ENCODE results near the gene KIF25. TPM values are rescaled to one million over a fixed set of nuclear protein-coding genes. Genes with fewer than 3 reads are reported as not detected.
A peak's percentile ranks its signal among the peaks of the same experiment; 100 is the strongest.

KIF25 gene
- total and polyA plus RNA-seq, 3 experiments from 2014 or later, result not detected

GRCh38 chr6:168050881-168051586 is 53.6 kb downstream of the KIF25 start:
- Histone ChIP-seq H3K27ac (ENCODE audit: low read depth, low read length) (no peak overlapping the region), H3K27me3 (ENCODE audit: insufficient read depth, low read length, poor library complexity, severe bottlenecking) (no peaks in the 10 kb centered on the region), H3K4me1 (ENCODE audit: insufficient read depth, low read length) (no peaks in the 10 kb centered on the region), H3K4me3 (ENCODE audit: low read length) (no peak overlapping the region), H3K9me3 (ENCODE audit: low read length) (no peaks in the 10 kb centered on the region), H3K36me3 (ENCODE audit: insufficient read depth, low read length) (no peaks in the 10 kb centered on the region)
- H3K4me3 Mint-ChIP-seq, result no peak overlapping the region
- H3K27ac Mint-ChIP-seq, result no peak overlapping the region
- ChIA-PET CTCF (no interaction called here), POLR2A (no interaction called here)
- no peaks in the 10 kb centered on the region for H3K36me3 Mint-ChIP-seq
- no peaks in the 10 kb centered on the region for H3K9me3 Mint-ChIP-seq
- no peaks in the 10 kb centered on the region for H3K4me1 Mint-ChIP-seq
- peak in 1 of 5 donors; percentile 39 for DNase-seq
- peaks cover 0 to 2% of the 10 kb centered on the region in 2 donors for H3K27me3 Mint-ChIP-seq

- no peak overlapping the region for H3K27ac ChIP-seq (ENCODE audit: low read depth, low read length)
- H3K27me3 ChIP-seq (ENCODE audit: insufficient read depth, low read length, poor library complexity, severe bottlenecking), result no peaks in the 10 kb centered on the region
- H3K4me3 Mint-ChIP-seq, result no peak overlapping the region
- no peaks in the 10 kb centered on the region for H3K4me1 ChIP-seq (ENCODE audit: insufficient read depth, low read length)
- H3K9me3 ChIP-seq (ENCODE audit: low read length), result no peaks in the 10 kb centered on the region
- no peaks in the 10 kb centered on the region for H3K4me1 Mint-ChIP-seq
- no peaks in the 10 kb centered on the region for H3K36me3 ChIP-seq (ENCODE audit: insufficient read depth, low read length)
- no peaks in the 10 kb centered on the region for H3K36me3 Mint-ChIP-seq
- POLR2A ChIA-PET, result no interaction called here
- H3K27ac Mint-ChIP-seq, result no peak overlapping the region
- no peaks in the 10 kb centered on the region for H3K9me3 Mint-ChIP-seq
- H3K4me3 ChIP-seq (ENCODE audit: low read length), result no peak overlapping the region
- CTCF ChIA-PET, result no interaction called here
- peaks cover 0 to 2% of the 10 kb centered on the region in 2 donors for H3K27me3 Mint-ChIP-seq
- no peak for DNase-seq
These were observed 54.2 kb downstream of the KIF25 start for GRCh38 chr6:168051648-168052047.

GRCh38 chr6:168052291-168052891 is 54.9 kb downstream of the KIF25 start:
- Mint-ChIP-seq H3K4me1 (no peaks in the 10 kb centered on the region), H3K4me3 (no peak overlapping the region), H3K36me3 (no peaks in the 10 kb centered on the region), H3K9me3 (no peaks in the 10 kb centered on the region), H3K27ac (no peak overlapping the region), H3K27me3 (peaks cover 0 to 2% of the 10 kb centered on the region in 2 donors)
- Histone ChIP-seq H3K36me3 (ENCODE audit: insufficient read depth, low read length) (no peaks in the 10 kb centered on the region), H3K27me3 (ENCODE audit: insufficient read depth, low read length, poor library complexity, severe bottlenecking) (no peaks in the 10 kb centered on the region), H3K4me3 (ENCODE audit: low read length) (no peak overlapping the region), H3K9me3 (ENCODE audit: low read length) (no peaks in the 10 kb centered on the region), H3K27ac (ENCODE audit: low read depth, low read length) (no peak overlapping the region), H3K4me1 (ENCODE audit: insufficient read depth, low read length) (no peaks in the 10 kb centered on the region)
- POLR2A ChIA-PET, result no interaction called here
- DNase-seq, result no peak
- CTCF ChIA-PET, result no interaction called here

GRCh38 chr6:168053086-168053956 is 55.9 kb downstream of the KIF25 start:
- H3K4me3 ChIP-seq (ENCODE audit: low read length), result no peak overlapping the region
- H3K4me1 Mint-ChIP-seq, result no peaks in the 10 kb centered on the region
- CTCF ChIA-PET, result no interaction called here
- no peaks in the 10 kb centered on the region for H3K4me1 ChIP-seq (ENCODE audit: insufficient read depth, low read length)
- POLR2A ChIA-PET, result no interaction called here
- H3K36me3 Mint-ChIP-seq, result no peaks in the 10 kb centered on the region
- H3K4me3 Mint-ChIP-seq, result no peak overlapping the region
- H3K36me3 ChIP-seq (ENCODE audit: insufficient read depth, low read length), result no peaks in the 10 kb centered on the region
- no peak overlapping the region for H3K27ac Mint-ChIP-seq
- no peaks in the 10 kb centered on the region for H3K27me3 ChIP-seq (ENCODE audit: insufficient read depth, low read length, poor library complexity, severe bottlenecking)
- H3K9me3 ChIP-seq (ENCODE audit: low read length), result no peaks in the 10 kb centered on the region
- H3K27me3 Mint-ChIP-seq, result peaks cover 0 to 2% of the 10 kb centered on the region in 2 donors
- H3K27ac ChIP-seq (ENCODE audit: low read depth, low read length), result no peak overlapping the region
- no peak for DNase-seq
- no peaks in the 10 kb centered on the region for H3K9me3 Mint-ChIP-seq

GRCh38 chr6:168053957-168054471 is 56.5 kb downstream of the KIF25 start:
- Mint-ChIP-seq H3K27me3 (no peaks in the 10 kb centered on the region), H3K4me1 (no peaks in the 10 kb centered on the region), H3K36me3 (no peaks in the 10 kb centered on the region), H3K27ac (no peak overlapping the region), H3K9me3 (no peaks in the 10 kb centered on the region), H3K4me3 (no peak overlapping the region)
- H3K4me3 ChIP-seq (ENCODE audit: low read length), result no peak overlapping the region
- H3K36me3 ChIP-seq (ENCODE audit: insufficient read depth, low read length), result no peaks in the 10 kb centered on the region
- no peaks in the 10 kb centered on the region for H3K9me3 ChIP-seq (ENCODE audit: low read length)
- POLR2A ChIA-PET, result no interaction called here
- CTCF ChIA-PET, result no interaction called here
- H3K4me1 ChIP-seq (ENCODE audit: insufficient read depth, low read length), result no peaks in the 10 kb centered on the region
- H3K27ac ChIP-seq (ENCODE audit: low read depth, low read length), result no peak overlapping the region
- DNase-seq, result no peak
- H3K27me3 ChIP-seq (ENCODE audit: insufficient read depth, low read length, poor library complexity, severe bottlenecking), result no peaks in the 10 kb centered on the region

GRCh38 chr6:168054765-168055560 is 57.5 kb downstream of the KIF25 start:
- no peak overlapping the region for H3K27ac Mint-ChIP-seq
- CTCF ChIA-PET, result no interaction called here
- H3K4me1 Mint-ChIP-seq, result no peaks in the 10 kb centered on the region
- H3K4me3 Mint-ChIP-seq, result no peak overlapping the region
- no peaks in the 10 kb centered on the region for H3K36me3 ChIP-seq (ENCODE audit: insufficient read depth, low read length)
- H3K4me3 ChIP-seq (ENCODE audit: low read length), result no peak overlapping the region
- no peaks in the 10 kb centered on the region for H3K9me3 Mint-ChIP-seq
- no peaks in the 10 kb centered on the region for H3K9me3 ChIP-seq (ENCODE audit: low read length)
- H3K27me3 ChIP-seq (ENCODE audit: insufficient read depth, low read length, poor library complexity, severe bottlenecking), result no peaks in the 10 kb centered on the region
- H3K36me3 Mint-ChIP-seq, result no peaks in the 10 kb centered on the region
- POLR2A ChIA-PET, result no interaction called here
- H3K27ac ChIP-seq (ENCODE audit: low read depth, low read length), result no peak overlapping the region
- peaks cover 0 to 2% of the 10 kb centered on the region in 2 donors for H3K27me3 Mint-ChIP-seq
- H3K4me1 ChIP-seq (ENCODE audit: insufficient read depth, low read length), result no peaks in the 10 kb centered on the region
- DNase-seq, result no peak

GRCh38 chr6:168055696-168056489 is 58.4 kb downstream of the KIF25 start:
- Mint-ChIP-seq H3K36me3 (no peaks in the 10 kb centered on the region), H3K4me3 (no peak overlapping the region), H3K27me3 (peaks cover 0 to 3% of the 10 kb centered on the region in 2 donors), H3K9me3 (no peaks in the 10 kb centered on the region), H3K27ac (no peak overlapping the region), H3K4me1 (no peaks in the 10 kb centered on the region)
- Histone ChIP-seq H3K27me3 (ENCODE audit: insufficient read depth, low read length, poor library complexity, severe bottlenecking) (no peaks in the 10 kb centered on the region), H3K27ac (ENCODE audit: low read depth, low read length) (no peak overlapping the region), H3K9me3 (ENCODE audit: low read length) (no peaks in the 10 kb centered on the region), H3K4me1 (ENCODE audit: insufficient read depth, low read length) (no peaks in the 10 kb centered on the region), H3K4me3 (ENCODE audit: low read length) (no peak overlapping the region), H3K36me3 (ENCODE audit: insufficient read depth, low read length) (no peaks in the 10 kb centered on the region)
- no peak for DNase-seq
- CTCF ChIA-PET, result no interaction called here
- POLR2A ChIA-PET, result no interaction called here
